ENCODE measurements around the gene SENP1.

The SENP1 gene

GRCh38 chr12:48110691-48111311 lies 4.9 kb upstream of the SENP1 start:
- FAIRE-seq (no peak), DNase-seq (ENCODE audit: insufficient read length, low spot score) (no peak)
- no peak for TF ChIP-seq CTCF (IDR thresholded peaks at IDR 0.05; ENCODE audit: insufficient read depth, missing control alignments)

DNA sequence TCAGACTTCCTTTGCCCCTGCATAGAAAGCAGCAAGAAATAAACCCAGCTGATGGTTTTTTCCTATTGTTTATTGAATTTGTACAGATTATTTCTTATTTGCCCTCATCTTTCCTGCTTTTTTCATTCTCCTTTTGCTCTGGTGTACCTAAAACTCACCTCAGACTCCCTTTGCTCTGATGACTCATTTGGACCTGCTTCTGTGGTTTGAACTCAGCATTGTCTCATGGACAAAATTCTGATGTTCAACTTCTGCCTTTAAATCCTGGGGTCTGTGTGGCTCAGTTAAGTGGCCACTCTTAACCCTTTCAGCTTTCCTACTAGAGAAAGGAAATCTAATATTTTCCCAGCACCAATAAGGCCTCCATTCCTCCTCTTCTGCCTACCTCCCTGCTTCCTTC lies 3.5 kb upstream of the SENP1 start:
- DNase-seq (ENCODE audit: insufficient read length, low spot score) = no peak
- no peak for FAIRE-seq
- no peak for TF ChIP-seq CTCF (IDR thresholded peaks at IDR 0.05; ENCODE audit: insufficient read depth, missing control alignments)

DNA sequence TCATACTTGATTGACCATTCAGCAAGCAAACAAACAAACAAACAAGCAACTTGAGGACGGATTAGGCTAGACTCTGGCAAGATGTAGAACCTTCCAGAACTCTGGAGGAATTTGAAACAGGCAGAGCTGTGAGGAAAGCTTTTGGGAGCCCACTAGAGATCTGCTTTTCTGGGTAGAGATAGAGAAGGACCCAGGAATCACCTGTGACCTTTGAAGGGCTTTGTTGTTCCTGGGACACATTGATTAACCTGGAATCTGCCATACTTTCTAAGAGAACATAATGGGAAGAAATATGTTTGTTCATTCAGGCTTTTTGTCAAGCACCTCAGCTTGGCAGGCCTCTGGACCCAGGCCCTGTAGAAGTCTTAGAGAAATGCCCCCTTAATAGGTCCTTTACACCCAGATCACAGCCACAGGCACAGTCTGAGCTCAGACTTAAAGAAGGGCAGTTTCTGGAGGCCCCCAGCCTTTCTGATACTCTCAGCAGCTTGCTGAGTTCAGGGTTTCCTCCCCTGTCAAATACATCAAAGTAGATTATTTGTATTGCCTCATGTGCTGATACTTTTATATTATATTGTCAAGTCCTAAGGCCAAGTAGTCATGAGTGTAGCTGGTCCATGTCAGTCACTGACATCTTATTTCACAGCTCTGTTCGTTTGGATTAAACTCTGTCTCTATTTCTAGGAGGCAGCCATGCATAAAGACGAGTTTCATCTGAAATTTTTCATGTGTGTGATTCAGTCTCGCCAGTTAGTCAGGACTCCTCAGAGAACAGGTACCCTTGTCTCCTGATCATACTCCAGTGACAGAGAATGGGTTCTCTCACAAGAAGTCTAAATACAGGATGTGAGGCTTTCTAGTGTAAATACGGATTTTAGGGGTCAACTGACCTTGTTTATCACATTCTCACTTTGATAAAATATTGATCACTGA lies 1.1 kb upstream of the SENP1 start:
- DNase-seq (ENCODE audit: insufficient read length, low spot score) (no peak), FAIRE-seq (no peak)
- TF ChIP-seq CTCF (IDR thresholded peaks at IDR 0.05; ENCODE audit: insufficient read depth, missing control alignments) = no peak

DNA sequence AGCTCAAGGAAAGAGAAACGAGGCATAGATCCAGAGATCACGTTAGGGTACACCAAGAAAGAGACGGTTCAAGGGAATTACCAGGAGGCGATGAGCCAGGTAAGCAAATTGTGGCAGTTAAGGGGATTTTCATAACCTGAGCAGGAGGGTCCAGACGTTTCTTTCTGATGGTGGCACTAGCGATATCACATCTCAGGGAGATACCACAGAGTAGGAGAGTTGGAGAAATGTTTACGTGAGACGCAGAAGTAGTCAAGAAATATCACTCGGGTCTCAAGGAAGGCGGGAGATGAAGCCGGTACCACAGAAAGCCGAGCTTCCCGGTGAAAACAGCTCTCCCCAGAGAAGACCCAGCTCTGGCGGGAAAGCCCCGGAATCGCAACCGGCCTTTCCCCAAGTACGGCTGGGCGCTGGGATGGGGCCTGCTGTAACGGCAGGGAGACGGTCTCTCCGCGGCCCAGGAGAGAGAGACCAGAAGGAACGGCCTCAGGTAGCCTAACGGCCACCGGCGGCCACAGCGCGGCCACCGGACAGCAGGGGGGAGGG lies 485 bp downstream of the SENP1 start:
- DNase-seq (ENCODE audit: insufficient read length, low spot score) = no peak
- no peak for FAIRE-seq
- TF ChIP-seq CTCF (IDR thresholded peaks at IDR 0.05; ENCODE audit: insufficient read depth, missing control alignments) = no peak

DNA sequence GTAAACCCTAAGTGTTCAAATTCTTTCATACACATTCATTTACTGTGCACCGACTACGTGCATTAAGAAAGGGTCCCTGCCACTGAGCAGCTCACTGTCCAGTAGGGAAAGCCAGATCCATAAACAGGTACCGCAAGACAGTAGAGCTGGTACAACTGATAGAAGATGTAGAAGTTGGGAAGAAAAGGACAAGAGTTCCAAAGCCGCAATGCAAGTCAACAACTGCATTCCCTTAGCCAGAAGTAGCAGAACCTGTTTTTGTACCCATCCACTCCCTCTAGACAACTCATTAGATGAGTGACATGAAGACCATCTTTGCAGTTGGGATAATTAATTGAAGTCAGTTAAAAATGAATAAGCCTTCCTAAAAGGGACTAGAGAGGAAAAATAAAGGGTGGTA lies 1.3 kb downstream of the SENP1 start:
- FAIRE-seq (no peak), DNase-seq (ENCODE audit: insufficient read length, low spot score) (no peak)
- TF ChIP-seq CTCF (IDR thresholded peaks at IDR 0.05; ENCODE audit: insufficient read depth, missing control alignments) = no peak

DNA sequence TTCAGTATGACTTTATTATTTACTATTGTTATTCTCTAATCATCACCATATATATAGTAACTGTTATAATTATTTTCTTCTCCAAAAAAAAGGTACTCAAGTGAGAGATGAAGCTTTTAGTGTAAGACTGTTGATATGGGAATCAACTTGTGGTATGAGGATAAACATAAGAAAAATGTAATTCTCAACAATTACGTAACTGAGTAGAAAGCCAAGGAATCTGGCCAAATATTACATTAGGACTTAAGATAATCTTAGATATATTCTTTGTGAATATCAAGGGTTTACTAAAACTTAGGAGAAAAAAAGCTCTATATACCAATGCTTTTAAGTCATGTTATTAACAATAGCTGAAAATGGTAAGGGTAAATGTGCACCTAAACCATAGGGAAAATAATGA lies 13.3 kb downstream of the SENP1 start:
- DNase-seq (ENCODE audit: insufficient read length, low spot score) = no peak
- TF ChIP-seq CTCF (IDR thresholded peaks at IDR 0.05; ENCODE audit: insufficient read depth, missing control alignments) = no peak
- no peak for FAIRE-seq
